Astrocyte of the spinal cord (primary cell): Measurements from ENCODE around the gene RHOT2.

Experiments
- DNase-seq: peaks from one replicate; pipeline ENCODE4 v3.0.0; 2011; ENCODE audit warnings: low read depth, low spot score
- H3K4me3 ChIP-seq: 2 replicates; pipeline ENCODE4 v1.5.1; 2011; ENCODE audit warnings: low read depth, mild to moderate bottlenecking, low read length, moderate library complexity
- CTCF ChIP-seq: IDR thresholded peaks from 2 replicates; pipeline ENCODE4 v1.5.1; 2012; ENCODE audit warnings: low read depth, mild to moderate bottlenecking, low read length, inconsistent platforms
- in situ Hi-C: cut with HindIII; loops from 2 replicates; pipeline ENCODE4 v1.10.0; 2017; ENCODE audit warnings: low sequenced_read_pairs

RHOT2 gene

GRCh38 chr16:657487-657886, 10.4 kb upstream of the RHOT2 start:
- DNase-seq: no peak
- TF ChIP-seq CTCF: no peak
- H3K4me3 ChIP-seq: no peak overlapping the region
- in situ Hi-C loops: no loop called here

- DNase-seq: no peak
- H3K4me3 ChIP-seq: no peak overlapping the region
- no peak for TF ChIP-seq CTCF
- in situ Hi-C loops: no loop called here
These were observed 9.0 kb upstream of the RHOT2 start for GRCh38 chr16:658679-659571.

GRCh38 chr16:659618-660017, 8.3 kb upstream of the RHOT2 start:
- TF ChIP-seq CTCF: no peak
- no peak for DNase-seq
- no peak overlapping the region for H3K4me3 ChIP-seq
- in situ Hi-C loops: no loop called here

GRCh38 chr16:660132-660458, 7.8 kb upstream of the RHOT2 start:
- TF ChIP-seq CTCF: no peak
- DNase-seq: no peak
- in situ Hi-C loops: no loop called here
- H3K4me3 ChIP-seq: no peak overlapping the region

GRCh38 chr16:660459-661183, 7.3 kb upstream of the RHOT2 start:
- peak; percentile 78 for DNase-seq
- in situ Hi-C loops: no loop called here
- H3K4me3 ChIP-seq: no peak overlapping the region
- TF ChIP-seq CTCF: peak; percentile 54

- no peak overlapping the region for H3K4me3 ChIP-seq
- in situ Hi-C loops: no loop called here
- TF ChIP-seq CTCF: no peak
- DNase-seq: no peak
These were observed 6.6 kb upstream of the RHOT2 start for GRCh38 chr16:661184-661821.
